ENCODE data around the gene PGF. TPM values are rescaled to one million over a fixed set of nuclear protein-coding genes. Genes with fewer than 3 reads are reported as not detected.
"Not testable (repeated sequence)": the region's sequence is repeated elsewhere in the genome, so short reads cannot be mapped to it uniquely, and the experiment has no call there.

The PGF gene
- not detected for total RNA-seq

- DNase-seq (ENCODE audit: low spot score) (no peak), ATAC-seq (peak; percentile 68 to 84)
- H3K36me3 Mint-ChIP-seq, result no peaks in the 10 kb centered on the region
- H3K27me3 Mint-ChIP-seq, result peaks cover 3 to 7% of the 10 kb centered on the region in 2 donors
- peak within 1 kb of the TSS; percentile 34 for H3K4me3 Mint-ChIP-seq
- no peaks in the 10 kb centered on the region for H3K4me1 Mint-ChIP-seq (ENCODE audit: low read depth in 2 of 2)
- no peaks in the 10 kb centered on the region for H3K9me3 Mint-ChIP-seq
- H3K27ac Mint-ChIP-seq, result no peak within 1 kb of the TSS
Measured at GRCh38 chr14:74955229-74956026, at the start of gene PGF. TSS of gene PGF (minus strand) at chr14:74955597. CDS start at chr14:74955242, 355 bp downstream.

GRCh38 chr14:75003250-75004027, 48.0 kb upstream of the PGF start:
- DNase-seq (ENCODE audit: low spot score), result no peak
- Mint-ChIP-seq H3K9me3 (no peaks in the 10 kb centered on the region), H3K4me3 (peak overlapping the region; percentile 94), H3K27ac (peak overlapping the region; percentile 96 to 97), H3K36me3 (peaks cover 27% of the 10 kb centered on the region), H3K27me3 (no peaks in the 10 kb centered on the region), H3K4me1 (ENCODE audit: low read depth in 2 of 2) (peaks cover 35 to 43% of the 10 kb centered on the region in 2 donors)
- no peak for ATAC-seq

DNA sequence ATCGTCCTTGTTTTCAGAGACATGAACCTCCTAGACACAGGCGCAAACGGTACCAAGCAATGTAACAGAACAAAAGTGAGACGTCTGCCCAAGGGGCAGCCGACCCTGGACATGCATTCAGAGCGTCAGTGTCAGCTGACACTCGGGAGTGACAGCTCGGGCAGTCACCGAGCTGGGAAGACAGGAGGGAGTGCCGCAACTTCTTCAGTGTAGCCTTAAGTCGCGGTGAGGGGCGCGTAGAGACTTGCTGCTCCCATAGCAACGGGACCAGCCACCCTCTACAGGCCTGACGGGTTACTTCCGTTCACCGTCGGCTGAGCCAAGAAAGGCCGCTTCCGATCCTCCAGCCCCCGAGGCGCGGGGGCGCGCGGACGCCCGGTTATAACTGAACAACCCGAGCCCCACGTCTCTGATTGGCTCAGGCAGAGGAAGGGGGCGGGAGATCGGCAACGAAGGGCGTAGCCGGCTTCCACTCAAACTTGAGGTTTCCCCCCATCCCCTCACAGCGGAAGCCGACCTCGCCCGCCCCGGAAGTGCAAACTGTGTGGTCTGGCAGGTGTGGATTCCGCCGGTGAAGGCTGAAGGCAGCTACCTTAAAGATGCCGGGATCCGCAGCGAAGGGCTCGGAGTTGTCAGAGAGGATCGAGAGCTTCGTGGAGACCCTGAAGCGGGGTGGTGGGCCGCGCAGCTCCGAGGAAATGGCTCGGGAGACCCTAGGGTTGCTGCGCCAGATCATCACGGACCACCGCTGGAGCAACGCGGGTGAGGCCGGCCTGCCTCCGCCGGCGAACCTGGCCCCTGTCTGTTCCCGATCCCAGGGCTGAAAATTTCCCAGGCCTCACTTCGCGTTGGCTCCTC, 47.2 kb upstream of the PGF start, which contains the start of gene EIF2B2:
Gene EIF2B2 (plus strand): TSS at position 530 of the 858 bp plus-strand sequence. CDS start 70 bp downstream, at position 600.
- no peaks in the 10 kb centered on the region for H3K9me3 Mint-ChIP-seq
- peaks cover 35 to 41% of the 10 kb centered on the region in 2 donors for H3K4me1 Mint-ChIP-seq (ENCODE audit: low read depth in 2 of 2)
- ATAC-seq (peak; percentile 99), DNase-seq (ENCODE audit: low spot score) (peak; percentile 99)
- H3K36me3 Mint-ChIP-seq, result peaks cover 19% of the 10 kb centered on the region
- peak within 1 kb of the TSS; percentile 94 for H3K4me3 Mint-ChIP-seq
- peak within 1 kb of the TSS; percentile 96 to 97 for H3K27ac Mint-ChIP-seq
- no peaks in the 10 kb centered on the region for H3K27me3 Mint-ChIP-seq

GRCh38 chr14:75001899-75002298, 46.5 kb upstream of the PGF start:
- DNase-seq (ENCODE audit: low spot score) (no peak), ATAC-seq (no peak)
- Mint-ChIP-seq H3K27ac (peak overlapping the region; percentile 96 to 97), H3K36me3 (peaks cover 12% of the 10 kb centered on the region), H3K9me3 (no peaks in the 10 kb centered on the region), H3K4me3 (peak overlapping the region; percentile 94), H3K4me1 (ENCODE audit: low read depth in 2 of 2) (peaks cover 31 to 34% of the 10 kb centered on the region in 2 donors), H3K27me3 (no peaks in the 10 kb centered on the region)

- Mint-ChIP-seq H3K4me1 (ENCODE audit: low read depth in 2 of 2) (peaks cover 27 to 34% of the 10 kb centered on the region in 2 donors), H3K9me3 (no peaks in the 10 kb centered on the region), H3K4me3 (no peak overlapping the region), H3K36me3 (peaks cover 12% of the 10 kb centered on the region), H3K27me3 (no peaks in the 10 kb centered on the region), H3K27ac (peak overlapping the region; percentile 96 to 97)
- ATAC-seq, result no peak
- DNase-seq (ENCODE audit: low spot score), result no peak
Measured at GRCh38 chr14:75001261-75001660, 45.9 kb upstream of the PGF start.

DNA sequence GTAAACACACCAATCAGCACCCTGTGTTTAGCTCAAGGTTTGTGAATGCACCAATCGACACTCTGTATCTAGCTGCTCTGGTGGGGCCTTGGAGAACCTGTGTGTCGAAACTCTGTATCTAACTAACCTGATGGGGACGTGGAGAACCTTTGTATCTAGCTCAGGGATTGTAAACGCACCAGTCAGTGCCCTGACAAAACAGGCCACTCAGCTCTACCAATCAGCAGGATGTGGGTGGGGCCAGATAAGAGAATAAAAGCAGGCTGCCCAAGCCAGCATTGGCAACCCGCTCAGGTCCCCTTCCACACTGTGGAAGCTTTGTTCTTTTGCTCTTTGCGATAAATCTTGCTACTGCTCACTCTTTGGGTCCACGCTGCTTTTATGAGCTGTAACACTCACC, 40.4 kb upstream of the PGF start:
- not testable (repeated sequence) for H3K27ac Mint-ChIP-seq; H3K9me3 Mint-ChIP-seq; H3K4me1 Mint-ChIP-seq (ENCODE audit: low read depth in 2 of 2); H3K27me3 Mint-ChIP-seq; ATAC-seq; H3K4me3 Mint-ChIP-seq; H3K36me3 Mint-ChIP-seq; DNase-seq (ENCODE audit: low spot score)

GRCh38 chr14:74994182-74994581, 38.8 kb upstream of the PGF start:
- H3K36me3 Mint-ChIP-seq; H3K4me1 Mint-ChIP-seq (ENCODE audit: low read depth in 2 of 2); H3K4me3 Mint-ChIP-seq; H3K27ac Mint-ChIP-seq; H3K9me3 Mint-ChIP-seq; ATAC-seq; H3K27me3 Mint-ChIP-seq; DNase-seq (ENCODE audit: low spot score): not testable (repeated sequence)

DNA sequence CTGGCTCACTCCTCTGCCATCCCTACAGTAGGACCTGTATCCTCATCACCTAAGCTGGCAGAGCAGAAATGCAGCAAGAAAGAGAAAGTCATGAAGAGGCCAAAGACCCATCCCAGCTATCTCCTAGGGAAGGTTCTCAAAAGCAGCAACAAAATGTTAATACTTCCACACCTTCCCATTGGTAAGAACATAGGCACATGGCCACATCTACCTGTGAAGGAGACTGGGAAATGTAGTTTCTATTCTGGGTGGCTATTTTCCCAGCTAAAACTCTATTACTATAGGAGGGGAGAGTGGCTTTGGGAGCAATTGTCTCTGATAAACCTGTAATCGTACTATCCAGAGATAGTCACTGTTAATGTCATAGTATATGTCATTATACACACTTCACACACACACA, 33.6 kb upstream of the PGF start:
- Mint-ChIP-seq H3K36me3 (no peaks in the 10 kb centered on the region), H3K9me3 (no peaks in the 10 kb centered on the region), H3K4me1 (ENCODE audit: low read depth in 2 of 2) (no peaks in the 10 kb centered on the region), H3K27ac (no peak overlapping the region), H3K27me3 (no peaks in the 10 kb centered on the region), H3K4me3 (no peak overlapping the region)
- no peak for ATAC-seq
- no peak for DNase-seq (ENCODE audit: low spot score)

DNA sequence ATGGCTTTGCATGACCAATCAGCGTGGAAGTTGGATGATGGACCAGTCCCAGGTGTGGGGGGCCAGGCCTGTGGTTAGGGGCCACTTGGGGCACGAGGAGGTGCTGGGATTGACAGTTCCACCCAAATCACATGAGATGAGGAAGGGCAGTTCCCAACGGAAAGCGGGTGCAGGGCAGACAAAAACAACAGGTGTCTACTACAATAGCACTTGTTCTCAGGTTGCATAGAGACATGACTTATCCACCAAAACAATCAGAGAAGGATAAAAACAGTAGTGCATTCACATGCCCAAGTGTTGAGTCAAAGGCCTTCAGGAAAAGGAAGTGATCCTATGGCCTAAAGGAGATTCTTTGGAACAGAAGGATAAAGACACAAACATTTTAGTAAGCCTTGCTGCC, 32.7 kb upstream of the PGF start:
- Mint-ChIP-seq H3K27ac (no peak overlapping the region), H3K9me3 (no peaks in the 10 kb centered on the region), H3K4me1 (ENCODE audit: low read depth in 2 of 2) (no peaks in the 10 kb centered on the region), H3K4me3 (no peak overlapping the region), H3K36me3 (no peaks in the 10 kb centered on the region), H3K27me3 (no peaks in the 10 kb centered on the region)
- ATAC-seq (no peak), DNase-seq (ENCODE audit: low spot score) (no peak)

DNA sequence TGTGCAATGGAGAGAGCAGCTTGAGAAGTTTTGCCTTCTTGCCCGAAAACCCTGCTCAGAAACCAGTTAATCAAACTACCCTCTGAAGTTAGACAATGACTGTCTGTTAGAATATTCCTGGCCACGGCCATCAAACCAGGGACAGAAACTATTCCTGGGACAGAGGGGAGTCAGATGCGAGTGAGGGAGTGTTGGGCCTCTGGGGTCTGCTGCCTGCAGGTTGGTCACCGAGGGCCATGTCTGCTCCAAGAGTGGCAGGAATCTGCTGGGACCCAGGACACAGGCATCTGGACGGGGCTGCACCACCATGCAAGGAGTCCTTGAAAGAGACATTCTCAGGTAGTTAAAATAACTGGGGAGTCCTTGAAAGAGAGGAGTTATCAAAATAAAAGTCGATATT, 30.4 kb upstream of the PGF start:
- H3K4me1 Mint-ChIP-seq (ENCODE audit: low read depth in 2 of 2), result no peaks in the 10 kb centered on the region
- H3K4me3 Mint-ChIP-seq, result no peak overlapping the region
- no peaks in the 10 kb centered on the region for H3K9me3 Mint-ChIP-seq
- no peak overlapping the region for H3K27ac Mint-ChIP-seq
- no peak for DNase-seq (ENCODE audit: low spot score)
- H3K36me3 Mint-ChIP-seq, result no peaks in the 10 kb centered on the region
- no peaks in the 10 kb centered on the region for H3K27me3 Mint-ChIP-seq
- no peak for ATAC-seq

GRCh38 chr14:74985028-74985310, 29.6 kb upstream of the PGF start:
- H3K9me3 Mint-ChIP-seq, result no peaks in the 10 kb centered on the region
- no peak for DNase-seq (ENCODE audit: low spot score)
- ATAC-seq, result no peak
- H3K27me3 Mint-ChIP-seq, result no peaks in the 10 kb centered on the region
- no peaks in the 10 kb centered on the region for H3K4me1 Mint-ChIP-seq (ENCODE audit: low read depth in 2 of 2)
- H3K27ac Mint-ChIP-seq, result no peak overlapping the region
- no peaks in the 10 kb centered on the region for H3K36me3 Mint-ChIP-seq
- H3K4me3 Mint-ChIP-seq, result no peak overlapping the region

DNA sequence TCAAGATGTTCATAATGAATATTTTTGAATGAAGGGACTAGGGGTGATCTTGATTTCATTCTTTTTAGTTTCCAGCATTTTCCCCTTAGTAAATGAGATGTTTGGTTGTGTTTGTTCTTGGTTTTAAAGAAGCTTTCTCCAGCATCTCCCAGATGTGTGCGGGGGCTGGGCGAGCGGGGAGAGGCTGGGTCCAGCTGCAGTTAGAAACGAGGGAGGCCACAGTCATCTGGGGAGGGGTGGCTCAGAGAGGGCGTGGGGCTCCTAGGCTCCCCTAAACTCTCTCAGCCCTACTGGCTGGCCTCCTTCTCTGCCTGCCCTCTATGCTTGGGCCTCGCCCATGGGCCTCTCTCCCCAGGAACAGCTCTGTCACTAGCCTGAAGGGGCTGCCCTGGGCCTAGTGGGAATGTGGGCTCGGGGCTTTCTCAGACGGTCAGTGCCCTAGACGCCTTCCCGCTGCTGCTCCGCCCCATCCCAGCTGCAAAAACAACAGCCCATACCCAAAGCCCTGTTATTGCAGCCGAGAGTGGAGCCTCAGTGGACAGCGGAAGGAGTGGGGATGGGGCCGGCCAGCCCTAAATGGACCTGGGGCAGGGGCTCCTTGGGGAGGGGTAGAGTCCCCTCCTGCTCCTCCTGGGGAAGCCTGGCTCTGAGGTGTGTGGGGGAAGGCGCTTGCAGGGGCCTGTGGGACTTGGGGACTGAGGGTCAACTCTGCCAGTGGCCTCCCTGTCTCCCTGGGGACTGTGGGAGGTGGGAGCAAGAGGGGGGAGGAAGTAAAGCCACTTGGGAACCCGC, 29.0 kb upstream of the PGF start:
- no peak overlapping the region for H3K27ac Mint-ChIP-seq
- H3K9me3 Mint-ChIP-seq, result no peaks in the 10 kb centered on the region
- H3K36me3 Mint-ChIP-seq, result no peaks in the 10 kb centered on the region
- ATAC-seq (no peak), DNase-seq (ENCODE audit: low spot score) (no peak)
- no peaks in the 10 kb centered on the region for H3K27me3 Mint-ChIP-seq
- H3K4me3 Mint-ChIP-seq, result no peak overlapping the region
- no peaks in the 10 kb centered on the region for H3K4me1 Mint-ChIP-seq (ENCODE audit: low read depth in 2 of 2)

DNA sequence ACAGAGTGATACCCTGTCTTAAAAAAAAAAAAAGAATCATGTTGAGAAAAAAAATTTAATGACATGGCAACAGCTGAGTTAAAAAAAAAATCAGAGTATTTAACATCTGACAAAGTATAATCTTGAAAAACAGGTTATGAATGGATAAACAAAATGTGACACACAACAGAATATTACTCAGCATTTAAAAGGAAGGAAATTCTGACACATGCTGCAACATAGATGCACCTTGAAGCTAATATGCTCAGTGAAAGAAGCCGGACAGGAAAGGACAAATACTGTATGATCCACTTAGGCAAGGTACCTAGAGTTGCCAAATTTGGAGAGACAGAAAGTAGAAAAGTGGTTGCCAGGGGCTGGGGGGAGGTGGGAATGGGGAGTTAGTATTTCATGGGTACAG, 27.9 kb upstream of the PGF start:
- H3K27me3 Mint-ChIP-seq, result no peaks in the 10 kb centered on the region

More for the DNA sequence above, 27.9 kb upstream of the PGF start:
- Mint-ChIP-seq H3K4me3 (no peak overlapping the region), H3K9me3 (no peaks in the 10 kb centered on the region), H3K27ac (no peak overlapping the region), H3K4me1 (ENCODE audit: low read depth in 2 of 2) (no peaks in the 10 kb centered on the region), H3K36me3 (no peaks in the 10 kb centered on the region)
- ATAC-seq (no peak), DNase-seq (ENCODE audit: low spot score) (no peak)
